Suprapubic skin (tissue), 4 donors: ENCODE results near the gene GNB5. TPM values are rescaled to one million over a fixed set of nuclear protein-coding genes. Genes with fewer than 3 reads are reported as not detected.

Experiments used
- DNase-seq, 2 donors: peaks; one replicate each; pipeline ENCODE4 v3.0.0-alpha.2; 2019; ENCODE audit warnings: low spot score in 2 of 2
- H3K27ac ChIP-seq: fragments of 200-600 bp; sonication (generic); one replicate; pipeline ENCODE4 v1.5.1; 2019
- H3K27me3 ChIP-seq: fragments of 200-600 bp; sonication (generic); one replicate; pipeline ENCODE4 v1.5.1; 2019
- H3K36me3 ChIP-seq: fragments of 200-600 bp; sonication (generic); one replicate; pipeline ENCODE4 v1.5.1; 2019
- H3K4me1 ChIP-seq: fragments of 200-600 bp; sonication (generic); one replicate; pipeline ENCODE4 v1.5.1; 2019
- H3K4me3 ChIP-seq: fragments of 200-600 bp; sonication (generic); one replicate; pipeline ENCODE4 v1.5.1; 2019; ENCODE audit warnings: mild to moderate bottlenecking
- H3K9me3 ChIP-seq: fragments of 200-600 bp; sonication (generic); one replicate; pipeline ENCODE4 v1.5.1; 2019
- EP300 ChIP-seq: sonication (generic); formaldehyde crosslinking; IDR thresholded peaks from one replicate; pipeline ENCODE4 v1.6.1; 2017; ENCODE audit warnings: antibody characterized with exemption
- POLR2A ChIP-seq, 2 donors: fragments of 450-650 bp; IDR thresholded peaks; one replicate each; pipeline ENCODE4 v1.6.1; 2017; ENCODE audit warnings: antibody characterized with exemption in 2 of 2, mild to moderate bottlenecking in 2 of 2, moderate library complexity in 2 of 2
- POLR2AphosphoS5 ChIP-seq, 3 donors: sonication (generic); formaldehyde crosslinking; IDR thresholded peaks; one replicate each; pipeline ENCODE4 v1.6.1; 2017; ENCODE audit warnings: antibody characterized with exemption in 3 of 3
- WGBS: methylation state at CpG from one replicate; pipeline ENCODE4 v1.1.5; 2018; 5-methylcytosine and 5-hydroxymethylcytosine counted together
- total RNA-seq, 4 donors: library from RNA; depleted of rRNA; stranded (reverse); fragments of >200 nt; gene quantifications; one replicate each; pipeline ENCODE4 v1.1.0, GENCODE V29; 2016
- TF ChIP-seq, protein P1 (sequence below), 2 donors: fragments of 200-600 bp in 1 of 2; fragments of 450-650 bp in 1 of 2; sonication (generic) in 1 of 2; IDR thresholded peaks; one replicate each; pipeline ENCODE4 v1.5.1; 2016 to 2019; ENCODE audit warnings: antibody characterized with exemption in 2 of 2, mild to moderate bottlenecking in 1 of 2, moderate library complexity in 1 of 2

The GNB5 gene
- total RNA-seq, 4 donors from 2014 or later = 17.1 to 30.8 (median 24.9) TPM

DNA sequence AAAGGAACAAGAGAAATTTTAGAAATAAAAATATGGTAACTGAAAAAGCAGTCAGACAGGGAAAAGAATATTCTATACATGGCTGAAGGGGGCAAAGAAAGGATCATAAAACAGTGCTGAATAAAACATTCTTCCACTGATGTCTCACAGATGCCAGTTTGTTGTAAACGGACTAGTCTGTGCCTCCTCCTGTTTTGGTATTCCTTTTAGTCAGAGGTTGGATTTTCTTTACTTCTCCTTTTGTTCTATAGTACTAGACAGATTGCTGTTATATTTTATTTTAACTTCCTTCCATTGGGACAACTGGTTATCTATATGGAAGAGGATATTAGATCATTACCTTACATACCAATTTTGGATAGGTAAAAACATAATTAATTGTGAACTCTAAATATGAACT lies 16.0 kb upstream of the GNB5 start:
- Histone ChIP-seq H3K4me1 (no peaks in the 10 kb centered on the region), H3K36me3 (peaks cover 18% of the 10 kb centered on the region), H3K27ac (no peak overlapping the region), H3K9me3 (no peaks in the 10 kb centered on the region), H3K4me3 (no peak overlapping the region), H3K27me3 (no peaks in the 10 kb centered on the region)
- WGBS = 77% methylated on average over 1 of the region's 1 CpG
- DNase-seq = no peak
- no peak for TF ChIP-seq POLR2AphosphoS5 (IDR thresholded peaks at IDR 0.05)
- TF ChIP-seq, protein P1, sequence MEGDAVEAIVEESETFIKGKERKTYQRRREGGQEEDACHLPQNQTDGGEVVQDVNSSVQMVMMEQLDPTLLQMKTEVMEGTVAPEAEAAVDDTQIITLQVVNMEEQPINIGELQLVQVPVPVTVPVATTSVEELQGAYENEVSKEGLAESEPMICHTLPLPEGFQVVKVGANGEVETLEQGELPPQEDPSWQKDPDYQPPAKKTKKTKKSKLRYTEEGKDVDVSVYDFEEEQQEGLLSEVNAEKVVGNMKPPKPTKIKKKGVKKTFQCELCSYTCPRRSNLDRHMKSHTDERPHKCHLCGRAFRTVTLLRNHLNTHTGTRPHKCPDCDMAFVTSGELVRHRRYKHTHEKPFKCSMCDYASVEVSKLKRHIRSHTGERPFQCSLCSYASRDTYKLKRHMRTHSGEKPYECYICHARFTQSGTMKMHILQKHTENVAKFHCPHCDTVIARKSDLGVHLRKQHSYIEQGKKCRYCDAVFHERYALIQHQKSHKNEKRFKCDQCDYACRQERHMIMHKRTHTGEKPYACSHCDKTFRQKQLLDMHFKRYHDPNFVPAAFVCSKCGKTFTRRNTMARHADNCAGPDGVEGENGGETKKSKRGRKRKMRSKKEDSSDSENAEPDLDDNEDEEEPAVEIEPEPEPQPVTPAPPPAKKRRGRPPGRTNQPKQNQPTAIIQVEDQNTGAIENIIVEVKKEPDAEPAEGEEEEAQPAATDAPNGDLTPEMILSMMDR (IDR thresholded peaks at IDR 0.05) = no peak
- no peak for TF ChIP-seq POLR2A (IDR thresholded peaks at IDR 0.05)
- no peak for TF ChIP-seq EP300

DNA sequence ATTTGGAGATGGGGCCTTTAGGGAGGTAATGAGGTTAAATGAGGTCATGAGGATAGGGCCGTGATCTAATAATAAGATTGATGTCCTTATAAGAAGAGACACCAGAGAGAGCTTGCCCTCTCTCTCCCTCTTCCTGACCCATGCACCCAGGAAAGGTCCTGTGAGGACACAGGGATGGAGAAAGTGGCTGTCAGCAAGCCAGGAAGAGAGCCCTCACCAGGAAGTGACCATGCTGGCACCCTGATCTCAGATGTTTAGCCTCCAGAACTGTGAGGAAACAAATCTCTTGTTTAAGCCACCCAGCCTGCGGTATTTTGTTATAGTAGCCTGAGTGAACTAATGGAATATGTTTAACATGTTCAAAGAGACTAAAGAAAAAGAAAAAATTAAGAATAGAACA lies 15.3 kb upstream of the GNB5 start:
- Histone ChIP-seq H3K27me3 (no peaks in the 10 kb centered on the region), H3K4me3 (no peak overlapping the region), H3K36me3 (peaks cover 11% of the 10 kb centered on the region), H3K27ac (no peak overlapping the region), H3K9me3 (no peaks in the 10 kb centered on the region), H3K4me1 (no peaks in the 10 kb centered on the region)
- whole genome bisulfite sequencing = 84% methylated on average over 2 of the region's 2 CpGs
- TF ChIP-seq POLR2AphosphoS5 (IDR thresholded peaks at IDR 0.05) = no peak
- TF ChIP-seq, protein P1 (IDR thresholded peaks at IDR 0.05) = no peak
- TF ChIP-seq POLR2A (IDR thresholded peaks at IDR 0.05) = no peak
- TF ChIP-seq EP300 = no peak
- DNase-seq = no peak

DNA sequence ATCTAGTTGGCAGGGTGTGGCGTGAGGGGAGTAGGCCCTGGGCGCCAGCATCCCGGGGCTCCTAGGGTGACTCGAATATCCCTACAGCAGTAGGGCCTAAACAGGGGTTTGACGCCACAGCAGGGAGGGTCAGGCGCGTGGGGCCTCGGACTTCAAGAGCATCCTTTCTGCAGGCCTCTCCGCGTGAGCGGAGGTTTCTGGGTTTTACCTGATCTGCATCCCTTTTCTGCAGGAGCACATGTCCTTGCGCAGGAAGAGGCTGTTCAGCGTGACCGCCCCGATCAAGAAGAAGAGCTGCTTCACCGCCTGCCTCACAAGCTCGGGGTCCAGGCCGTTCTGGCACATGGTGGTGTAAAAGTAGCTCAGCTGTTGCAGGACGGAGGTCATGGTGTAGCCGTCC lies 13.5 kb upstream of the GNB5 start:
- H3K4me1 ChIP-seq = no peaks in the 10 kb centered on the region
- no peak for DNase-seq
- no peak overlapping the region for H3K4me3 ChIP-seq
- TF ChIP-seq POLR2AphosphoS5 (IDR thresholded peaks at IDR 0.05) (no peak), POLR2A (IDR thresholded peaks at IDR 0.05) (no peak), EP300 (no peak)
- TF ChIP-seq, protein P1 (IDR thresholded peaks at IDR 0.05) = no peak
- no peaks in the 10 kb centered on the region for H3K9me3 ChIP-seq
- H3K27me3 ChIP-seq = no peaks in the 10 kb centered on the region
- 95% methylated on average over 19 of the region's 20 CpGs for WGBS
- no peak overlapping the region for H3K27ac ChIP-seq
- peaks cover 10% of the 10 kb centered on the region for H3K36me3 ChIP-seq

DNA sequence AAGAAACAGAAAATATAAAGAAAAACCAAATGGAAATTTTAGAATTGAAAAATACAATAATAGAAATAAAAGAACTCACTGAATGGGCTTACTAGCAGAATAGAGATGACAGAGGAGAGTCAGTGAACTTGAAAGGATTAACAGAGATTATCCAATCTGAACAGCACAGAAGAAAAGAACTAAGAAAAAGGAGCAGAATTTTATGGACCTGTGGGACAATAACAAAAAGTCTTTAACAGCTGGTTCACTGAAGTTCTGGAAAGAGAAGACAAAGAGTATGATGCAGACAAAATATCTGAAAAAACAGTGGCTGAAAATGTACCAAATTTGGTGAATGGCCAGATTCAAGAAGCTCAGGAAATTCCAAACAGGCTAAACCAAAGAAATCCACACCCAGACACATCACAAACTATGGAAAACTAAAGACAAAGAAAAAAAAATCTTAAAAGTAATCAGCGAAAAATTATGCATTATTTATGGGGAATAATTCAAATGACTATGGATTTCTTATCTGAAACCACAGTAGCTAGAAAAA lies 9.7 kb upstream of the GNB5 start:
- WGBS = 83% methylated on average over 1 of the region's 1 CpG
- no peaks in the 10 kb centered on the region for H3K4me1 ChIP-seq
- TF ChIP-seq POLR2AphosphoS5 (IDR thresholded peaks at IDR 0.05) (no peak), POLR2A (IDR thresholded peaks at IDR 0.05) (no peak), EP300 (no peak)
- TF ChIP-seq, protein P1 (IDR thresholded peaks at IDR 0.05) = no peak

DNA sequence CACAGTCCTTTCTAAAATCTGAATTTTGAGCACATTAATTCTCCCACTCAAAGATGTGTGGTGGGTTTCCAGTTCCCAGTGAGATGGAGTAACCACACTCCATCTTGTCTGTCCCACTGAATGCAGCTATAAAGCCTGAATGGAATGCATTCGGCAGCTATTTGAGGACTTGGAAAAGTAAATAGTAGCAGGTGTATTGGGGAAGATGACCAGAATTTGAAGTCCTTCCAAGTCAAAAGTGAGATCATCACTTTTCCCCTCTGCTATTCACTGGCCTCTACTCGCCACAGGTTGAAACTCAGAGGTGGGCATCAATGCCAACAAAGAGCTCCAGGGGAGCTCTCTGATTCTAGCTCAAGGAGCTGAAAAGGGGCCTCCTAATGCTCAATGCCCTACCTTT lies 8.1 kb upstream of the GNB5 start:
- no peak overlapping the region for H3K27ac ChIP-seq
- no peaks in the 10 kb centered on the region for H3K4me1 ChIP-seq
- no peaks in the 10 kb centered on the region for H3K36me3 ChIP-seq
- no peaks in the 10 kb centered on the region for H3K9me3 ChIP-seq
- no peaks in the 10 kb centered on the region for H3K27me3 ChIP-seq
- no peak for DNase-seq
- H3K4me3 ChIP-seq = no peak overlapping the region
- WGBS = 91% methylated on average over 2 of the region's 2 CpGs
- TF ChIP-seq EP300 (no peak), POLR2A (IDR thresholded peaks at IDR 0.05) (no peak), POLR2AphosphoS5 (IDR thresholded peaks at IDR 0.05) (no peak)
- TF ChIP-seq, protein P1 (IDR thresholded peaks at IDR 0.05) = no peak

More for the DNA sequence above, 9.7 kb upstream of the GNB5 start:
- Histone ChIP-seq H3K27me3 (no peaks in the 10 kb centered on the region), H3K36me3 (peaks cover 10% of the 10 kb centered on the region), H3K9me3 (no peaks in the 10 kb centered on the region), H3K4me3 (no peak overlapping the region), H3K27ac (no peak overlapping the region)
- no peak for DNase-seq
